ENCODE data around the gene BCR. TPM values are rescaled to one million over a fixed set of nuclear protein-coding genes. Genes with fewer than 3 reads are reported as not detected.

Gene BCR
- polyA plus RNA-seq, 1 donor (not counting 4 experiments of a cell fraction or from before 2014, with no cell fraction given) = 25.8 TPM

GRCh38 chr22:23149743-23150238 lies 30.5 kb upstream of the BCR start:
- H3K4me3 ChIP-seq (ENCODE audit: control insufficient read depth in 2 of 3, extremely low read depth in 1 of 3, insufficient read depth in 2 of 3, low read depth in 1 of 3, low read length in 3 of 3) = no peak overlapping the region
- H3K9me1 ChIP-seq (ENCODE audit: control insufficient read depth, extremely low read depth, insufficient read depth, low read length) = no peaks in the 10 kb centered on the region
- no peak for DNase-seq (ENCODE audit: low read depth, low spot score)
- no peak overlapping the region for H3K4me2 ChIP-seq (ENCODE audit: control insufficient read depth, extremely low read depth, insufficient read depth, low read depth, low read length)
- dilution Hi-C loops (cut with MboI; ENCODE audit: extremely low pct_ligation_motif_present, low sequenced_read_pairs) = no loop called here
- H3K79me2 ChIP-seq (ENCODE audit: control insufficient read depth, insufficient read depth, low read length) = no peaks in the 10 kb centered on the region
- H3K36me3 ChIP-seq (ENCODE audit: control insufficient read depth in 2 of 2, extremely low read depth in 1 of 2, insufficient read depth in 2 of 2, low read length in 2 of 2) = peaks cover 0 to 1% of the 10 kb centered on the region in 2 experiments
- H3K4me1 ChIP-seq (ENCODE audit: control insufficient read depth, extremely low read depth, insufficient read depth, low read length) = peaks cover 33% of the 10 kb centered on the region
- peaks cover 3% of the 10 kb centered on the region for H4K20me1 ChIP-seq (ENCODE audit: control insufficient read depth, extremely low read depth, insufficient read depth, low read length)
- no peaks in the 10 kb centered on the region for H3K9me3 ChIP-seq (ENCODE audit: control insufficient read depth, low read depth, low read length)
- no peak overlapping the region for H3K9ac ChIP-seq (ENCODE audit: control insufficient read depth, extremely low read depth, insufficient read depth, low read length)
- no peak overlapping the region for H2AFZ ChIP-seq (ENCODE audit: control insufficient read depth, low read length)
- H3K27me3 ChIP-seq (ENCODE audit: control insufficient read depth, extremely low read depth, insufficient read depth, low read length) = no peaks in the 10 kb centered on the region
- H3K27ac ChIP-seq (ENCODE audit: control insufficient read depth, insufficient read depth, low read length) = no peak overlapping the region
- TF ChIP-seq EZH2 (IDR thresholded peaks at IDR 0.05; ENCODE audit: low read length) = no peak
- no peak for FAIRE-seq

- dilution Hi-C loops (cut with MboI; ENCODE audit: extremely low pct_ligation_motif_present, low sequenced_read_pairs) = no loop called here
Measured at GRCh38 chr22:23150762-23151161, 29.5 kb upstream of the BCR start.

More at GRCh38 chr22:23150762-23151161, 29.5 kb upstream of the BCR start:
- no peak overlapping the region for H3K4me2 ChIP-seq (ENCODE audit: control insufficient read depth, extremely low read depth, insufficient read depth, low read depth, low read length)
- no peak overlapping the region for H3K9ac ChIP-seq (ENCODE audit: control insufficient read depth, extremely low read depth, insufficient read depth, low read length)
- TF ChIP-seq CTCF (optimal IDR thresholded peaks at IDR 0.05 in 1 of 3, IDR thresholded peaks at IDR 0.05 in 1 of 3, conservative IDR thresholded peaks at IDR 0.05 in 1 of 3; ENCODE audit: extremely low read depth in 1 of 3, insufficient read depth in 2 of 3, low read length in 3 of 3) (no peak), EZH2 (IDR thresholded peaks at IDR 0.05; ENCODE audit: low read length) (no peak)
- FAIRE-seq (no peak), DNase-seq (ENCODE audit: low read depth, low spot score) (no peak)
- no peak overlapping the region for H3K27ac ChIP-seq (ENCODE audit: control insufficient read depth, insufficient read depth, low read length)
- H3K9me1 ChIP-seq (ENCODE audit: control insufficient read depth, extremely low read depth, insufficient read depth, low read length) = no peaks in the 10 kb centered on the region
- no peak overlapping the region for H3K4me3 ChIP-seq (ENCODE audit: control insufficient read depth in 2 of 3, extremely low read depth in 1 of 3, insufficient read depth in 2 of 3, low read depth in 1 of 3, low read length in 3 of 3)
- no peaks in the 10 kb centered on the region for H3K9me3 ChIP-seq (ENCODE audit: control insufficient read depth, low read depth, low read length)
- H3K27me3 ChIP-seq (ENCODE audit: control insufficient read depth, extremely low read depth, insufficient read depth, low read length) = no peaks in the 10 kb centered on the region
- peaks cover 3% of the 10 kb centered on the region for H4K20me1 ChIP-seq (ENCODE audit: control insufficient read depth, extremely low read depth, insufficient read depth, low read length)
- no peaks in the 10 kb centered on the region for H3K79me2 ChIP-seq (ENCODE audit: control insufficient read depth, insufficient read depth, low read length)
- H2AFZ ChIP-seq (ENCODE audit: control insufficient read depth, low read length) = no peak overlapping the region
- H3K4me1 ChIP-seq (ENCODE audit: control insufficient read depth, extremely low read depth, insufficient read depth, low read length) = peaks cover 28% of the 10 kb centered on the region
- H3K36me3 ChIP-seq (ENCODE audit: control insufficient read depth in 2 of 2, extremely low read depth in 1 of 2, insufficient read depth in 2 of 2, low read length in 2 of 2) = peaks cover 0 to 1% of the 10 kb centered on the region in 2 experiments
